Measurements from ENCODE around the gene MANSC1. TPM values are rescaled to one million over a fixed set of nuclear protein-coding genes. Genes with fewer than 3 reads are reported as not detected.

Gene MANSC1
- total RNA-seq, 4 donors from 2014 or later: 6.6 to 25.3 (median 19.4) TPM

DNA sequence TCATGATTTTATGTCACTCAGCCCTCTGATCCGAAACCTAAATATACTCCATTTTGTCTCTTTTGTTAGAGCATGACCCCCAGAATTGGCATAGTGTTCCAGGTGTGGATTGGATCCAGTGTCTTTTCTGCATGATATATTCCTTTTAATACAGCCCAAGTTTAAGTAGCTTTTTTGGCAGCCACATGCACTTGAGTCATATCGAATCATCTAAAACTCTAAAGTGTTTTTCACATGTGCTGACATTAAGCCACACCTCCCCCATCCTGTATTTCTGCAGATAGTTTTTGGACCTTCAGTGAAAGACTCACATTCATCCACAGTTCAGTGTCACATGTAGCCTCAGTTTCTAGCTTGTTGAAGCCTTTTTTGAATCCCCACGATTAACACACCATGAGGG, 37.5 kb upstream of the MANSC1 start:
- Histone ChIP-seq H3K27ac (no peak overlapping the region), H3K36me3 (no peaks in the 10 kb centered on the region), H3K9me3 (no peaks in the 10 kb centered on the region), H3K4me1 (peaks cover 0 to 26% (median 11%) of the 10 kb centered on the region in 4 donors), H3K27me3 (no peaks in the 10 kb centered on the region), H3K4me3 (no peak overlapping the region)
- in situ Hi-C loops (cut with MboI; ENCODE audit: low pct_ligation_motif_present in 1 of 4, low pct_unique_long_range_greater_than_20kb in 1 of 4, low sequenced_read_pairs in 3 of 4) (loop anchor here in 2 of 4 donors (25.0 kb wide), 2 partner anchors 175 to 325 kb away; partner anchors contain the start of genes CDKN1B (in 1 of the 2) and DUSP16 (in 1 of the 2)), intact Hi-C loops (cut with DNase I; ENCODE audit: low total_unique reads) (no loop called here)
- WGBS, 2 donors (ENCODE audit: low coverage in 1 of 2): 61 to 83% methylated on average over 3 of the region's 3 CpGs
- no peak for DNase-seq
- TF ChIP-seq POLR2AphosphoS5 (IDR thresholded peaks at IDR 0.05) (no peak), EP300 (IDR thresholded peaks at IDR 0.05; ENCODE audit: low read depth) (no peak), CTCF (IDR thresholded peaks at IDR 0.05) (no peak), POLR2A (IDR thresholded peaks at IDR 0.05) (no peak)

- in situ Hi-C loops (cut with MboI; ENCODE audit: low pct_ligation_motif_present in 1 of 4, low pct_unique_long_range_greater_than_20kb in 1 of 4, low sequenced_read_pairs in 3 of 4): loop anchor here in 2 of 4 donors (25.0 kb wide), 2 partner anchors 178 to 328 kb away; partner anchors contain the start of genes CDKN1B (in 1 of the 2) and DUSP16 (in 1 of the 2)
These were observed 34.7 kb upstream of the MANSC1 start for GRCh38 chr12:12384571-12385340.

GRCh38 chr12:12381982-12382381, 31.9 kb upstream of the MANSC1 start:
- in situ Hi-C loops (cut with MboI; ENCODE audit: low pct_ligation_motif_present in 1 of 4, low pct_unique_long_range_greater_than_20kb in 1 of 4, low sequenced_read_pairs in 3 of 4): loop anchor here in 2 of 4 donors (25.0 kb wide), 2 partner anchors 180 to 330 kb away; partner anchors contain the start of genes CDKN1B (in 1 of the 2) and DUSP16 (in 1 of the 2)
- DNase-seq: no peak
- Histone ChIP-seq H3K27me3 (no peaks in the 10 kb centered on the region), H3K9me3 (no peaks in the 10 kb centered on the region), H3K36me3 (no peaks in the 10 kb centered on the region), H3K4me3 (no peak overlapping the region), H3K27ac (no peak overlapping the region), H3K4me1 (peaks cover 0 to 44% (median 17%) of the 10 kb centered on the region in 4 donors)
- intact Hi-C loops (cut with DNase I; ENCODE audit: low total_unique reads): no loop called here
- 96% methylated on average over 3 of the region's 3 CpGs for WGBS, 2 donors (ENCODE audit: low coverage in 1 of 2)
- TF ChIP-seq POLR2A (IDR thresholded peaks at IDR 0.05) (no peak), CTCF (IDR thresholded peaks at IDR 0.05) (no peak), POLR2AphosphoS5 (IDR thresholded peaks at IDR 0.05) (no peak)

More at GRCh38 chr12:12384571-12385340, 34.7 kb upstream of the MANSC1 start:
- Histone ChIP-seq H3K9me3 (no peaks in the 10 kb centered on the region), H3K4me3 (no peak overlapping the region), H3K27ac (peak overlapping the region; percentile 17 to 61 (median 45)), H3K4me1 (peaks cover 0 to 39% (median 13%) of the 10 kb centered on the region in 4 donors), H3K27me3 (no peaks in the 10 kb centered on the region), H3K36me3 (no peaks in the 10 kb centered on the region)
- intact Hi-C loops (cut with DNase I; ENCODE audit: low total_unique reads): no loop called here
- DNase-seq: no peak
- WGBS, 2 donors (ENCODE audit: low coverage in 1 of 2): 56 to 66% methylated on average over 4 to 7 of the region's 7 CpGs
- TF ChIP-seq EP300 (IDR thresholded peaks at IDR 0.05; ENCODE audit: low read depth) (no peak), POLR2A (IDR thresholded peaks at IDR 0.05) (no peak), CTCF (IDR thresholded peaks at IDR 0.05) (no peak), POLR2AphosphoS5 (IDR thresholded peaks at IDR 0.05) (no peak)

DNA sequence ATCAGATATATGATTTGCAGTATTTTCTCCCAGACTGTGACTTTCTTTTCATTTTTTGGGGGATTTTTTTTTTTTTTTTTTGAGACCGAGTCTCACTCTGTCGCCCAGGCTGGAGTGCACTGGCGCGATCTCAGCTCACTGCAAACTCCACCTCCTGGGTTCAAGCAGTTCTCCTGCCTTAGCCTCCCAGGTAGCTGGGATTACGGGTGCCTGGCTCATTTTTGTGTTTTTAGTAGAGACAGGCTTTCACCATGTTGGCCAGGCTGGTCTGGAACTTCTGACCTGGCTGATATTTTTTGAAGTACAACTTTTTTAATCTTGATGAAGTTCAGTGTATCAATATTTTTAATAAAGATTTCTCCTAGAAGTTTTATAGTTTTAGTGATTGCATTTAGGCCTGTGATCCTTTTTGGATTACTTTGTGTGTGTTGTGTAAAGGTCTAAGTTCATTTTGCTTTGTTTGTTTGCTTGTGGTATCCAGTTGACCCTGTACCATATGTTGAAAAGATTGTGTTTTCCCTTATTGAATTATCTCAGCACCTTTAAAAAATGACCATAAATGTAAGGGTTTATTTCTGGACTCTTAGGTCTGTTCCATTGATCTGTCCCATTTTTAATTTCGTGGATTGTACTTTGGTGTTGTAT, 31.0 kb upstream of the MANSC1 start:
- intact Hi-C loops (cut with DNase I; ENCODE audit: low total_unique reads): no loop called here

More for the DNA sequence above, 31.0 kb upstream of the MANSC1 start:
- no peaks in the 10 kb centered on the region for H3K27me3 ChIP-seq
- in situ Hi-C loops (cut with MboI; ENCODE audit: low pct_ligation_motif_present in 1 of 4, low pct_unique_long_range_greater_than_20kb in 1 of 4, low sequenced_read_pairs in 3 of 4): loop anchor here in 2 of 4 donors (25.0 kb wide), 2 partner anchors 181 to 331 kb away; partner anchors contain the start of genes CDKN1B (in 1 of the 2) and DUSP16 (in 1 of the 2)
- TF ChIP-seq POLR2A (IDR thresholded peaks at IDR 0.05): no peak
- TF ChIP-seq CTCF (IDR thresholded peaks at IDR 0.05): no peak
- TF ChIP-seq POLR2AphosphoS5 (IDR thresholded peaks at IDR 0.05): no peak
- TF ChIP-seq EP300 (IDR thresholded peaks at IDR 0.05; ENCODE audit: low read depth): no peak
- no peak for DNase-seq
- no peaks in the 10 kb centered on the region for H3K9me3 ChIP-seq
- no peaks in the 10 kb centered on the region for H3K36me3 ChIP-seq
- H3K27ac ChIP-seq: peak overlapping the region in 2 of 4 donors; percentile 34 to 69
- H3K4me3 ChIP-seq: no peak overlapping the region
- peaks cover 4 to 41% (median 14%) of the 10 kb centered on the region in 4 donors for H3K4me1 ChIP-seq
- WGBS, 2 donors (ENCODE audit: low coverage in 1 of 2): 88 to 98% methylated on average over 1 to 6 of the region's 6 CpGs
